Measurements from ENCODE around the gene PIGU.

GRCh38 chr20:34528921-34529297 is 148.0 kb downstream of the PIGU start:
- TF ChIP-seq, protein P1, sequence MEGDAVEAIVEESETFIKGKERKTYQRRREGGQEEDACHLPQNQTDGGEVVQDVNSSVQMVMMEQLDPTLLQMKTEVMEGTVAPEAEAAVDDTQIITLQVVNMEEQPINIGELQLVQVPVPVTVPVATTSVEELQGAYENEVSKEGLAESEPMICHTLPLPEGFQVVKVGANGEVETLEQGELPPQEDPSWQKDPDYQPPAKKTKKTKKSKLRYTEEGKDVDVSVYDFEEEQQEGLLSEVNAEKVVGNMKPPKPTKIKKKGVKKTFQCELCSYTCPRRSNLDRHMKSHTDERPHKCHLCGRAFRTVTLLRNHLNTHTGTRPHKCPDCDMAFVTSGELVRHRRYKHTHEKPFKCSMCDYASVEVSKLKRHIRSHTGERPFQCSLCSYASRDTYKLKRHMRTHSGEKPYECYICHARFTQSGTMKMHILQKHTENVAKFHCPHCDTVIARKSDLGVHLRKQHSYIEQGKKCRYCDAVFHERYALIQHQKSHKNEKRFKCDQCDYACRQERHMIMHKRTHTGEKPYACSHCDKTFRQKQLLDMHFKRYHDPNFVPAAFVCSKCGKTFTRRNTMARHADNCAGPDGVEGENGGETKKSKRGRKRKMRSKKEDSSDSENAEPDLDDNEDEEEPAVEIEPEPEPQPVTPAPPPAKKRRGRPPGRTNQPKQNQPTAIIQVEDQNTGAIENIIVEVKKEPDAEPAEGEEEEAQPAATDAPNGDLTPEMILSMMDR (conservative IDR thresholded peaks at IDR 0.05): no peak
- no peak for TF ChIP-seq EZH2 (IDR thresholded peaks at IDR 0.05; ENCODE audit: low read depth)
